ENCODE results near the gene TMEM17.

The TMEM17 gene

GRCh38 chr2:62473246-62473827, 32.7 kb downstream of the TMEM17 start:
- H3K9me2 ChIP-seq (replicated peaks; ENCODE audit: insufficient read depth, low read length): no peaks in the 10 kb centered on the region
- H3K27me3 ChIP-seq (ENCODE audit: low read length): no peaks in the 10 kb centered on the region
- H2AFZ ChIP-seq (ENCODE audit: low read depth, low read length, severe bottlenecking): no peak overlapping the region
- no peaks in the 10 kb centered on the region for H3K36me3 ChIP-seq (ENCODE audit: low read length)
- H4K20me1 ChIP-seq (ENCODE audit: low read depth, low read length): no peaks in the 10 kb centered on the region
- TF ChIP-seq EZH2phosphoT487 (conservative IDR thresholded peaks at IDR 0.05; ENCODE audit: low read length): no peak
- TF ChIP-seq, protein P1, sequence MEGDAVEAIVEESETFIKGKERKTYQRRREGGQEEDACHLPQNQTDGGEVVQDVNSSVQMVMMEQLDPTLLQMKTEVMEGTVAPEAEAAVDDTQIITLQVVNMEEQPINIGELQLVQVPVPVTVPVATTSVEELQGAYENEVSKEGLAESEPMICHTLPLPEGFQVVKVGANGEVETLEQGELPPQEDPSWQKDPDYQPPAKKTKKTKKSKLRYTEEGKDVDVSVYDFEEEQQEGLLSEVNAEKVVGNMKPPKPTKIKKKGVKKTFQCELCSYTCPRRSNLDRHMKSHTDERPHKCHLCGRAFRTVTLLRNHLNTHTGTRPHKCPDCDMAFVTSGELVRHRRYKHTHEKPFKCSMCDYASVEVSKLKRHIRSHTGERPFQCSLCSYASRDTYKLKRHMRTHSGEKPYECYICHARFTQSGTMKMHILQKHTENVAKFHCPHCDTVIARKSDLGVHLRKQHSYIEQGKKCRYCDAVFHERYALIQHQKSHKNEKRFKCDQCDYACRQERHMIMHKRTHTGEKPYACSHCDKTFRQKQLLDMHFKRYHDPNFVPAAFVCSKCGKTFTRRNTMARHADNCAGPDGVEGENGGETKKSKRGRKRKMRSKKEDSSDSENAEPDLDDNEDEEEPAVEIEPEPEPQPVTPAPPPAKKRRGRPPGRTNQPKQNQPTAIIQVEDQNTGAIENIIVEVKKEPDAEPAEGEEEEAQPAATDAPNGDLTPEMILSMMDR (IDR thresholded peaks at IDR 0.05; ENCODE audit: insufficient read depth, low read length, poor library complexity, severe bottlenecking): no peak
- H3K27ac ChIP-seq (ENCODE audit: low read depth, low read length): no peak overlapping the region
- no peaks in the 10 kb centered on the region for H3K79me2 ChIP-seq (ENCODE audit: insufficient read depth, low read length)
- no peak overlapping the region for H3K4me2 ChIP-seq (ENCODE audit: low read depth, low read length, poor library complexity, severe bottlenecking)
- H3K9me3 ChIP-seq (ENCODE audit: insufficient read depth, low read length): no peaks in the 10 kb centered on the region
- no peak overlapping the region for H3K4me3 ChIP-seq (ENCODE audit: insufficient read depth, low read length, poor library complexity, severe bottlenecking)
- no peaks in the 10 kb centered on the region for H3F3A ChIP-seq (ENCODE audit: insufficient read depth)
- H3K9ac ChIP-seq (ENCODE audit: low read length): no peak overlapping the region

GRCh38 chr2:62472312-62472711, 33.7 kb downstream of the TMEM17 start:
- H3K4me3 ChIP-seq (ENCODE audit: insufficient read depth, low read length, poor library complexity, severe bottlenecking): no peak overlapping the region
- no peaks in the 10 kb centered on the region for H3F3A ChIP-seq (ENCODE audit: insufficient read depth)
- no peak overlapping the region for H3K27ac ChIP-seq (ENCODE audit: low read depth, low read length)
- H3K9me2 ChIP-seq (replicated peaks; ENCODE audit: insufficient read depth, low read length): no peaks in the 10 kb centered on the region
- no peaks in the 10 kb centered on the region for H4K20me1 ChIP-seq (ENCODE audit: low read depth, low read length)
- H3K79me2 ChIP-seq (ENCODE audit: insufficient read depth, low read length): no peaks in the 10 kb centered on the region
- H3K9me3 ChIP-seq (ENCODE audit: insufficient read depth, low read length): no peaks in the 10 kb centered on the region
- no peak overlapping the region for H3K4me2 ChIP-seq (ENCODE audit: low read depth, low read length, poor library complexity, severe bottlenecking)
- H3K27me3 ChIP-seq (ENCODE audit: low read length): no peaks in the 10 kb centered on the region
- no peak for TF ChIP-seq EZH2phosphoT487 (conservative IDR thresholded peaks at IDR 0.05; ENCODE audit: low read length)
- TF ChIP-seq, protein P1 (IDR thresholded peaks at IDR 0.05; ENCODE audit: insufficient read depth, low read length, poor library complexity, severe bottlenecking): no peak
- H3K9ac ChIP-seq (ENCODE audit: low read length): no peak overlapping the region
- no peak overlapping the region for H2AFZ ChIP-seq (ENCODE audit: low read depth, low read length, severe bottlenecking)
- H3K36me3 ChIP-seq (ENCODE audit: low read length): no peaks in the 10 kb centered on the region

- H3K27ac ChIP-seq (ENCODE audit: low read depth, low read length): no peak overlapping the region
- no peaks in the 10 kb centered on the region for H3K27me3 ChIP-seq (ENCODE audit: low read length)
- no peak overlapping the region for H3K9ac ChIP-seq (ENCODE audit: low read length)
- TF ChIP-seq EZH2phosphoT487 (conservative IDR thresholded peaks at IDR 0.05; ENCODE audit: low read length): no peak
- TF ChIP-seq, protein P1 (IDR thresholded peaks at IDR 0.05; ENCODE audit: insufficient read depth, low read length, poor library complexity, severe bottlenecking): no peak
- no peaks in the 10 kb centered on the region for H3K79me2 ChIP-seq (ENCODE audit: insufficient read depth, low read length)
- H3K4me2 ChIP-seq (ENCODE audit: low read depth, low read length, poor library complexity, severe bottlenecking): no peak overlapping the region
- no peaks in the 10 kb centered on the region for H3K36me3 ChIP-seq (ENCODE audit: low read length)
- H3K4me3 ChIP-seq (ENCODE audit: insufficient read depth, low read length, poor library complexity, severe bottlenecking): no peak overlapping the region
- H3F3A ChIP-seq (ENCODE audit: insufficient read depth): no peaks in the 10 kb centered on the region
- no peak overlapping the region for H2AFZ ChIP-seq (ENCODE audit: low read depth, low read length, severe bottlenecking)
- no peaks in the 10 kb centered on the region for H4K20me1 ChIP-seq (ENCODE audit: low read depth, low read length)
- no peaks in the 10 kb centered on the region for H3K9me2 ChIP-seq (replicated peaks; ENCODE audit: insufficient read depth, low read length)
- no peaks in the 10 kb centered on the region for H3K9me3 ChIP-seq (ENCODE audit: insufficient read depth, low read length)
Measured at GRCh38 chr2:62471816-62472215, 34.2 kb downstream of the TMEM17 start.

All from SU-DHL-6 (cell line).